NCI-H146 (cell line): ENCODE measurements around the gene LIPK.

Experiments used
- DNase-seq: peaks from one replicate; lab custom pipeline; 2025; lab: John Stamatoyannopoulos, UW

The LIPK gene

DNA sequence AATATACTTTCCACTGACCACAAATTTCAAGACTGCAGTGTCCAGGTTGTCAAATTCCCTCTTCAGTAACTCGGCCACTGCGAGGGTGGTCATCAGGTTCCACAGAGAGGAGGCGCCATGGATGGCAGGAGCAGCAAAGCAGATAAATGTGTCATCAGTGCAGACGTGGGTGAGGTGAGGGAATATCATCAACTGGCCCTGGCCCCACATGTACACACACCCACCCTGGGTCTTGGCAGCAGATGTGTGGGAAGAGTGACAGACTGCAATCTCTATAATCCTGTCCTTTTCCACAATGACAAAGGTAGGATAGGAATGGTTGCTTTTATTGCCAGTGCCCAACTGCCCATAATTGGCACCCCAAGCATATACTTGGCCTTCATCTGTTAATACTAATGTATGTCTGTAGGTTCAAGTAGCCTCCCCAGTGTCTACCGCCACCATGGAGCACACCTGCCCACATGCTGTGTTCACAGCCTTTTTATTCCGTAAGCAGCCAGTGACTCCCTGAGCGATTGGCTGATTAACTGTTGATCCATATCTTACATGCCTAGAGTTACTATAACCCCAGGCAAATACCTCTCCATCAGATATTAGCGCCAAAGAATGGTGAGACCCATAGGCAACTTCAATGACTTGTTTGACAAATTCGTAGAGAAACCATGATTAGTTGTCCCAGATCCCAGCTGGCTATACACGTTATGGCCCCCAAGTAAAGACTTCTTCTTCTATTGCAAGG is 80.2 kb downstream of the LIPK start:
- DNase-seq: no peak

DNA sequence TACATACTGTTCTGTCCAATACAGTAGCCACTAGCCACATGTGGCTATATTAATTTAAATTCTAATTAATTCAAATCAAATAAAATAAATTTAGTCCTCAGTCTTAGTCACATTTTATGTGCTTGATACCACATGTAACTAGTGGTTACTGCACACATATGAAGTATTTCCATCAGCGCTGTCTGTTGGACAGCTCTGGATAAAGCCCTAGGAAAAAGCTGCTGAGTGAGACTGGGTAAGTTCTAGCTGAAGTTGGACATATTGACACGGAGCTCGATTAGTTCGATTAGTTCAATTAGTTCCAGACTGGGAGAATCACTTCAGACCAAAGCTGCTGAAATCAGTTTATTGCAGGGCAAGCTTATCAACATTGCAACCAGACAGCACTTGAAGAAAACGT is 81.4 kb downstream of the LIPK start:
- DNase-seq: no peak

DNA sequence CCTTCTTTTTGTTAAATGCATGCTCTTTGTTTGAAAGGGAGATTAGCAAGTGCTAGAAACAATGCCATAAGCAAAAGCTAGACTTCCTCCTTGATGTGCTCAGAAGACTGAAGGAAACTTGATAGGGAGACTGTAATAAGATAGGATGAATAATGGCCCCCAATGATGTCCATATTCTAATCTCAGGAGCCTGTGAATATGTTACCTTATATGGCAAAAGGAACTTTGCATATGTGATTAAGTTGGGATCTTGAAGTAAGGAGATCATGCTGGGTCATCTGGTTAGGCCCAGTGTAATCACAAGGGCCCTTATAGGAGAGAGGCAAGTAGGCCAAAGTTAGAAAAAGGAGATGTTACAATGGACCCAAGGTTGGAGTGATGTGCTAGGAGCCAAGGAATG is 82.9 kb downstream of the LIPK start:
- no peak for DNase-seq

DNA sequence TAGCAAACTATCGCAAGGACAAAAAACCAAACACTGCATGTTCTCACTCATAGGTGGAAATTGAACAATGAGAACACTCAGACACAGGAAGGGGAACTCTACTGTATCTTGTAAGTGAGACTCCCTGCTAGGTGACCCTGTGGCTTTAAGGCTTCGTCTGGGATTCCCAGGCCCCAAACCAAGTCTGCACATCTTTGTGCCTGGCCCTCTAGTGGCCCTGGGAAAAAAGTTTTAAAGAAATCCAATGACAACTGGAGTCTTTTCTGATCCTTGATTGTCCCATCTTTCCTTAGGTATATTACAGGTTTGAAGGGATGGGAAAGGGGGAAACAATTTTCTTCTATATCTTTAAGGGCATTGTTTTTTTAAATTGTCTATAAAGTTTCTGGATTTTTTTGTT is 85.9 kb downstream of the LIPK start:
- peak; percentile 31 for DNase-seq

DNA sequence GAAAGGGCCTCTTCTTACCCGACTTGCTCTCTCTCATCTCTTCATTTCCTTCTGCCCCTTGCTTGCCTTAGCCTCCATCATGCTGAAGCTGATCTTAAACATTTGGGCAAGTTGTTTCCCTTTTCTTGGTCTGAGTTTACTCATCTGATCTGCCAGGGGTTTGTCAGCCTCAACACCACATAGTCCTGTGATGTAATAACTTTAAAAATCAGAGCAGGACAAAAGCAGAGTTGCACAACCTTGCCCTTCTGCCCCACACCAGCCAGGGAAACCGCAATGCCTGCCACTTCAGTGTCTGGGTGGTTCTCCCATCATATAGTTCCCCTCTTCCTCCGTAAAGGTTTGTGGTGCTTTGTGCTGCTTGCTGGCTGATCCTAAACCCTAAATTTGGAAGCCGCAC is 86.6 kb downstream of the LIPK start:
- no peak for DNase-seq

DNA sequence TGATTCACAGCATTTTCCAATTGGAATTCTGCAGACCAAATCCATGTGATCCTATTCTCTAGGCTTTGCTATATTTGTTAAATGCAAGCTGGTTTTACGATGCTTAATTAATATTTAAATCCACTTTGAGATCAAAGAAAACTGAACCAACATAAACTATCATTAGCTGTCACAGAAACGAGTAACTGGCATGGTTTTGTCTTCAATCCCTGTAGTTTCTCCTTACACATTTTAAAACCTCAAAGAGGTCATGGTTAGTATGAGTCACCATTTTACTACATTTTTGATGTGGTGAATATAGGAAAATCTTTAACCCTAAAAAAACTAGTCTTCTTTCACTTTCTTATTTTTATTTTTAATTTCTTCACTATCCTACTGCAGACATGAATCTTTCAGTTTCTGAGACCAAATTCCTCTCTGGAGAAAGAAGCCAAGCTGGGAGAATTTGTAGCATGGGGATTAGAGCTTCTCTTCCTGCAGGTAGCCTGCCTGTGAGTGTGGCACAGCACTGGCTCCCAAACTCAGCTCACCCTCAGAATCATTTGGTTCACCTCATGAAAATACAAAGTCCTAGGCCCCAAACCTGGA is 87.8 kb downstream of the LIPK start:
- no peak for DNase-seq

DNA sequence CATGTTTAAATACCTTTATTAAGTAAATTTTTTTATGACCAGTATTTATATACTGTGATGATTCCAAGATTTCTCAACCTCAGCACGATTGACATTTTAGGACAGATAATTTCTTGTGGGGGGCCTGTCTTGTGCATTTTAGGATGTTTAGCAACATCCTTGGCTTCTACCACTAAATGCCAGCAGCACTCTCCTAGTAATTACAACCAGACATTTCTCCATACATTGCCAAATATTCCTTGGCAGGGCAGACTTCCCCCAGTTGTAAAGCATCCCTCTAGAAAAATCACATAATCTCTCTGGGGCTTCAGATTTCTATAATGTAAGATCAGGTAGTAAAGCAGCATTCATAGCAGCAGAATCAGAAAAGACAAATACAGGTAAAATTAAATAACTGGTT is 88.7 kb downstream of the LIPK start:
- DNase-seq: no peak

DNA sequence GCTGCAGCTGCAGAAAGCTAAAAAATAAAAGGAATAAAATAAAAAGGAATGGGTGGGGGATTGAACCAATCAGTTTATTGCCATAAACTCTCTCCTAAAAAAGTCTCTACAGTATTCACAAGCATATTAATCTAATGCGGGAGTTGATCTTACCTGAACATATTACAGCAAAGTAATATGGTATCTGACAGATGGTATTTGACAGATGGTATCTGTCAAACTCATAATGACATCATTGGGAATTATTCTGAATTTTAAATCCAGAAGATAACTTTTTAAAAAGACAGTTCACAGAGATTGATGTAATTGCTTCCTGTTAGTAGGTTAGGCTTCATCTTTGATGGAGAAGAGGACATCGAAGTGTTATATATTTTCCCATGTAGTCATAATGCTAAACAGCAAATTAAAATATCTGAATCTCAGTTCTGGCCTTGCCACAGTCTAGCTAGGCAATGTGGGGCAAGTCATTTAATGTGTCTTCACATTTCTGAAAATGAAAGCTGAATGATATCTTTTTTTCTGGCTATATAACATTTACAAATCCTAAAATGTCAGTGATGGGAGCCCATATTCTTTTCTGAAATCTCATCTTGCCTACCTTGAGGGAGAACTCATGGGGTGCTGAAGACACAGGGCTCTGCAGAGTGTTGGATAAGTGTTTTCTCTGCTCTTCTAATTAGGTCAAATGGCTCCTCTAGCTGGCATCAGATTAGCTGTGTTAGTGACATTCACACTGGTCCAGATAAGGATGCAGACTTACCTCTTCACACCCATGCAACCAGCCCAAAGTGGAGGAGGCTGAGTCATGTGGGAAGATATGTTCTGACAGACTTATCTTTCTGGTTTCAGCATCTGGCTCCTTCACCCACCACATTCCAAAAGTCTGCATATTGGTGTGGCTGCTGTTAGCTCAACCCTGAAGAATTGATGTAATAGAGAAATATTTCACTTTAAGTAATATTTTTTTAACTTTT is 94.4 kb downstream of the LIPK start:
- DNase-seq: no peak
